ENCODE data around the gene RNPS1.

The RNPS1 gene

DNA sequence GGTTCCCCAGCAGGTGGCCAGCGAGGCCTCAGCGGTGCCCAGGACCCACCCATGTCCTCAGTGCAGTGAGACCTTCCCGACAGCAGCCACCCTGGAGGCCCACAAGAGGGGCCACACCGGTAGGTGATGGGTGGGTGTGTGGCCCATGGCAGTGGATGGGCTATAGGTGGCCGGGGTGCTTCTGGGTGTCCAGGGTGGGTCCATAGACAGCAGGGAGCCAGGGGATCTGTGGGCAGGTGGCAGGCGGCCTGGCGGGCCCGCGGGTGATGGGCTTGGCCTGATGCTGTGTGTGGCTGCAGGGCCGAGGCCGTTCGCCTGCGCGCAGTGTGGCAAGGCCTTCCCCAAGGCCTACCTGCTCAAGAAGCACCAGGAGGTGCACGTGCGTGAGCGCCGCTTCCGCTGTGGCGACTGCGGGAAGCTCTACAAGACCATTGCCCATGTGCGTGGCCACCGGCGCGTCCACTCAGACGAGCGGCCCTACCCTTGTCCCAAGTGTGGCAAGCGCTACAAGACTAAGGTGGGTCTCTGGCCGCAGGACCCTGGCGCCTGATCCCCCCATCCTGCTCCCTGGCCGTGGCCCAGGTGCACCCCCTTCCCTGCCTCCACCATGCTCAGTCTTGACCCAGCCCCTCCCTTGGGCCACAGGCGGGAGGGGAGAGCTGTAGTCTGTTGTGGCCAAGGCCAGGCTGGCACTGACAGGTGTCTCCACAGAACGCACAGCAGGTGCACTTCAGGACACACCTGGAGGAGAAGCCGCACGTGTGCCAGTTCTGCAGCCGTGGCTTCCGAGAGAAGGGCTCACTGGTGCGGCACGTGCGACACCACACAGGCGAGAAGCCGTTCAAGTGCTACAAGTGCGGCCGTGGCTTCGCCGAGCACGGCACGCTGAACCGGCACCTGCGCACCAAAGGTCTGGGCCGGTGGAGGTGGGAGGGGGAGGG, 33.8 kb downstream of the RNPS1 start:
- no peak for DNase-seq

- DNase-seq, result no peak
Observed at GRCh38 chr16:2233046-2233775, 34.7 kb downstream of the RNPS1 start.

- DNase-seq, result no peak
Observed at GRCh38 chr16:2232094-2232990, 35.6 kb downstream of the RNPS1 start.

DNA sequence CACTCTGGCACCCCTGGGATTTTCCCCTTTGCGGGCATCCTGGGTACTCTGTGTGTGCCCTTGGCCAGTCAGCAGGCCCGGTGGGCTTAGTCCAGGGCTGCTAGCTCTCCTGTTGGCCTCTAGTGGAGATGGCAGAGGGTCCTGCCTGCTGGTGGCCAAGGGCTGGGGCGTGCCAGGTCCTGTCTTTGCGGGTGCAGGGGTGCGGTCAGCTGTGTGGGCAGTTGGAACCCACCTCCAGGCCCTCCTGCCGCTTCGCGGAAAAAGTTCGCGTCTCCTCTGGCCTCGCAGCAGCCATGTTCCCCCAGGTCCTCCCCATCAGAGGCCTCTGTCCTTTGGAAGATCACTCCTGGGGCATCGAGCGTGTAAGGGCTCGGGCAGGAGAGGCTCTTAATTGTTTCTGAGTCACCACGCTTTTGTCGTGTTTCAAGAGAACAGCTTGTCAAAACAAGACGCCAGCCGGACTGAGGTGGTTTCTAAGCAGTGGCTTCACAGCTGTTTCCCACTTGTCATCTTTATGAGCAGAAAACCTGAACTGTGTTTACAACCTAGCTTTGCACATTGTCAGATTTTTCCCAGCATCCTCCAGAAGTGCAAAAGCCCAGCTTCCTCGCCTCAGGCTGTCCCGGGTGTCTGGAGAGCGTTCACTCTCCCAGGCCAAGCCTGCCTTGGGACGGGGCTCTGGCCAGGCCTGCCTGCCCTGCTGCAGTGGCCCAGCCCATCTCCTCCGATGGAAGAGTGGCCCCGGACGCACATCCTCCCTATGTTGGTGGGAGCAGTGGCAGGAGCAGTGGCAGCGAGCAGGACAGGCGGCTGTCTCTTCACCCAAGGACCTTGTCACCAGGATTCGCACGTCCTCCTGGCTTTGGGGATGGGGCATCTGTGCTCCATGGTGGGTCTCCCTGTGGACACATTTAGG, 36.7 kb downstream of the RNPS1 start:
- DNase-seq, result no peak

GRCh38 chr16:2230376-2230775, 37.5 kb downstream of the RNPS1 start:
- no peak for DNase-seq

- DNase-seq, result no peak
Observed at GRCh38 chr16:2229632-2230250, 38.2 kb downstream of the RNPS1 start.

DNA sequence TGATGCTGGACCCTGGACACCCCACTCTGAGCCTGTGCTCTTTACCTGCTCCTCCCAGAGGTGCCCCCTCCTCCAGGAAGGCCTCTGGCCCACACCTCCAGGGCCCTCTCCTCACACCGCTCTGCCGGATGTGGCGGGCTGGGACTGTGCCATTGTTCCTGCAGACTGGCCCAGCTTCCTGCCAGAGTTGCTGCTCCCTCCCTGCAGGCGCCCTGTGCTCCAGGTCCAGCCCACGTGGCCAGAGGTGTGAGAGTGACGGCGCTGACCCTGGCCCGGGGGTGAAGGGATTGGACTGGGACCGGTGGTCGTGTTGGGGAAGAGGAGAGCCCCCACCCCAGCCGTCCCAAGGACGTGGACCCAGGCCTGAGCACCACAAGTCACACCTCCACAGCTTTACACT, 38.8 kb downstream of the RNPS1 start:
- DNase-seq, result no peak

GRCh38 chr16:2228161-2228824, 39.6 kb downstream of the RNPS1 start:
- DNase-seq, result no peak

DNA sequence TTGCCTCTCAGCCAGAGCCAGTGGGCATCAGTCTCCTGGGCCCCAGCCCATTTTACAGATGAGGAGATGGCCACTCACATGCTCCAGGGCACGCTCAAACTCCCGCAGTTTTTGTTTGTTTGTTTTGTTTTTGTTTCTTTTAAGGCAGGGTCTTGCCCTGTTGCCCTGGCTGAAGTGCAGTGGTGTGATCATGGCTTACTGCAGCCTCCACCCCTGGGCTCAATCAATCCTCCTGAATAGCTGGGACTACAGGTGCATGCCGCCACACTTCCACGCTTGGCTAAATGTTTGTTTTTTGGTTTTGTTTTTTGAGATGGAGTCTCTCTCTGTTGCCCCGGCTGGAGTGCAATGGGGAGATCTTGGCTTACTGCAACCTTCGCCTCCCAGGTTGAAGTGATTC, 41.0 kb downstream of the RNPS1 start:
- no peak for DNase-seq

- no peak for DNase-seq
Observed at GRCh38 chr16:2226245-2226793, 41.6 kb downstream of the RNPS1 start.

- peak; percentile 28 for DNase-seq
Observed at GRCh38 chr16:2223942-2224486, 43.9 kb downstream of the RNPS1 start.

DNA sequence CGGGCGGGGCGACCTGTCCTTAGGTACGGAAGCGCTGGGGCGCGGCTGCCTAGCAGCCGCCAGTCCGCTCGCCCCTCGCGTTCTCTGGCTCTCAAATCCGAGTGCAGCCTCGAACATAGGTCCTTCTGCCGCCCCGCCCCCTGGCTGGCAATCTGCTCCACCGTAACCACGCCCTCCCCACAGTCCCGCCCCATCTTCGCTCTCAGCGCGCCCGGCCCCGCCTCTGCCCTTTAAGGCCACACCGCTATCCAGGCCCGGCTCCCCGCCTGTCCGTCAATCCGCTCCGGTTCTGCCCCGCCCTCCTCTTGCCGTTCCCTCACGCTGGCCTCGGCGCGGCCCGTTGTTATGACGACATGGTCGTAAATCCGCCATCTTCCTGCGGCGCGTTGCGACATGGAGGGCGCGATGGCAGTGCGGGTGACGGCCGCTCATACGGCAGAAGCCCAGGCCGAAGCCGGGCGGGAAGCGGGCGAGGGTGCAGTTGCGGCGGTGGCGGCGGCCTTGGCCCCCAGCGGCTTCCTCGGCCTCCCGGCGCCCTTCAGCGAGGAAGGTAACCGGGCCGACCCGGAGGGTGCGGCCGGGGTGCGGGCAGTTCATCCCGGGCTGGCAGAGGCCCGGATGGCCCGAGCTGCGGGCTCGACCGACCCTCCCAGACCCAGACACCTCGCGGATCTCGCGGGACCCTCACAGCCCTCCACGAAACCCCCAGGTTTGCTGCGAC, 44.5 kb downstream of the RNPS1 start, which contains the start of gene E4F1:
E4F1 (plus strand) TSS at position 371 of the 721 bp plus-strand sequence; CDS start at position 394, 23 bp downstream.
- DNase-seq, result peak; percentile 100

DNA sequence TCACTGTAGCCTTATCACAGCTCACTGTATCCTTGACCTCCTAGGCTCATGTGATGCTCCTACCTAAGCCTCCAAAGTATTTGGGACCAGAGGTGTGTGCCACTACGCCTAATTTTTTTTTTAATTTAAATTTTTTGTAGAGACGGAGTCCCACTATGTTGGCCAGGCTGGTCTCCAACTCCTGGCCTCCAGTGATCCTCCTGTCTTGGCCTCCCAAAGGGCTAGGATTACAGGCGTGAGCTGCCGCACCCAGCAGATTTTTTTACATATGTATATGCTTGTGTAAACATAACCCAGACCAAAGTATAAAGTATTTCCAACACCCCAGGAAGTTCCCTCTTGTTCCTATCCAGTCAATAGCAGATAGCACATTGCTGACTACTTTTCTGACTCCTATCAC, 51.6 kb downstream of the RNPS1 start:
- no peak for DNase-seq

DNA sequence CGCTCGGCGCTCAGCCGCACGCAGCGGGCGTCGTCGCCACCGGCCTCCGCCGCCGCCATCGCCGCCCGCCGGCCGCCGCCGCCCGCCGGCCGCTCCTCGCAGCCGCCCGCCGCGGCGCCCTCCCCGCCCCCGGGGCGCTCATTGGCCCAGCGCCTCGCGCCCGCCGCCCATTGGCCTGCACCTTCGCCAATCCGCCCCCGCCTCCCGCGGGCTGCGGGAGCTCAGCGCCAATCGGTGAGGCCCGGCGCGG, 53.3 kb downstream of the RNPS1 start, which contains the start of gene PGP:
PGP (minus strand) TSS at position 122 of the 250 bp plus-strand sequence; CDS start at position 59, 63 bp downstream.
- DNase-seq, result no peak

GRCh38 chr16:2213817-2214718, 53.9 kb downstream of the RNPS1 start:
- DNase-seq, result peak; percentile 13

- no peak for DNase-seq
Observed at GRCh38 chr16:2212362-2213324, 55.3 kb downstream of the RNPS1 start.

DNA sequence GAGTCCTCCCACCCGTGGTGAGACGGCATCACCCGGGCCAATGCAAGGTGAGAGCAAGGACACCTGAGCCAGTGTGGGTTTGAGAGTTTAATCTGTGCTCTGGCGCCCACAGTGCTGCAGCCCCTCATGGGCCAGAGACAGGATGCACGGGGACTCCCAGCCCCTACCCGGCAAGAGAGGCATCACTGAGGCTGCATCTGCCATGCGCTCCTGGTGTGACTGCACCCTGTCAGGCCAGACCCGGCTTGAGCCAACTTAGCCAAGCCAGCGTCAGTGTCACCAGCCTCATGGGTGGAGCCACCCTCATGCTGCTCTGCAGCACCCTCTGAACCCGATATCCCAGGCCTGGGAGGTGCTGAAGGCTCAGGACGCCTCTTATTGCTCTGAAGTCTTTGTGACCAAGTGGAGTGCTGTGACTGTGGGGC, 56.0 kb downstream of the RNPS1 start:
- no peak for DNase-seq

All from activated naive CD4-positive, alpha-beta T cell treated with Interleukin-2 at 50 U/mL for 16 hours (primary cell).